Spinal cord (tissue), 10 donors: Measurements from ENCODE around the gene BPNT1. TPM values are rescaled to one million over a fixed set of nuclear protein-coding genes. Genes with fewer than 3 reads are reported as not detected.
A peak's percentile ranks its signal among the peaks of the same experiment; 100 is the strongest.

ENCODE experiments used
- DNase-seq, 6 donors: peaks; one replicate each; pipeline versions ENCODE4 v3.0.0 to v3.0.0-alpha.2; 2013 to 2015; ENCODE audit warnings: low spot score in 6 of 6, low read depth in 4 of 6
- H3K27ac ChIP-seq: one replicate; pipeline ENCODE4 v1.5.1; 2013; ENCODE audit warnings: low read depth, low read length, control low read depth
- H3K27me3 ChIP-seq: one replicate; pipeline ENCODE4 v1.6.1; 2013; ENCODE audit warnings: low read length; ENCODE audit not compliant: control insufficient read depth, insufficient read depth
- H3K36me3 ChIP-seq: one replicate; pipeline ENCODE4 v1.6.1; 2013; ENCODE audit warnings: low read length; ENCODE audit not compliant: control insufficient read depth, insufficient read depth
- H3K4me1 ChIP-seq: one replicate; pipeline ENCODE4 v1.6.1; 2013; ENCODE audit warnings: low read length; ENCODE audit not compliant: control insufficient read depth, insufficient read depth
- H3K4me3 ChIP-seq: one replicate; pipeline ENCODE4 v1.5.1; 2013; ENCODE audit warnings: low read depth, low read length, control low read depth
- H3K9me3 ChIP-seq: one replicate; pipeline ENCODE4 v1.6.1; 2013; ENCODE audit warnings: low read length; ENCODE audit not compliant: control insufficient read depth, insufficient read depth
- WGBS: methylation state at CpG from one replicate; pipeline ENCODE4 v1.1.5; 2013; ENCODE audit warnings: missing lambda C conversion rate; ENCODE audit not compliant: insufficient coverage; 5-methylcytosine and 5-hydroxymethylcytosine counted together
- polyA plus RNA-seq, 2 donors: library from polyadenylated mRNA; unstranded; fragments of 120-200 nt; gene quantifications; one replicate each; pipeline ENCODE4 v1.2.1, GENCODE V29; 2013; ENCODE audit not compliant: insufficient read length in 2 of 2
- small RNA-seq: library from RNA; depleted of rRNA; stranded (forward); fragments of <200 nt; gene quantifications from one replicate; pipeline ENCODE3, GENCODE V24; 2014; ENCODE audit warnings: low replicate concordance
- total RNA-seq, 2 donors: library from RNA; depleted of rRNA in 1 of 2; stranded (reverse); fragments of 120-200 nt in 1 of 2; fragments of >200 nt in 1 of 2; gene quantifications; one replicate each; pipeline versions ENCODE4 v1.2.3 to v1.2.4, GENCODE V29; 2013 to 2014
- donor health status: healthy.

BPNT1 gene
- total and polyA plus RNA-seq, 4 donors, result 22.6 to 36.3 (median 28.8) TPM

- peaks cover 25% of the 10 kb centered on the region for H3K36me3 ChIP-seq
- H3K4me1 ChIP-seq, result no peaks in the 10 kb centered on the region
- no peak overlapping the region for H3K4me3 ChIP-seq
- H3K27ac ChIP-seq, result no peak overlapping the region
- H3K27me3 ChIP-seq, result no peaks in the 10 kb centered on the region
- no peaks in the 10 kb centered on the region for H3K9me3 ChIP-seq
- DNase-seq, result no peak
These were observed 70.5 kb downstream of the BPNT1 start for GRCh38 chr1:220019071-220019470.

GRCh38 chr1:220013497-220013896 is 76.1 kb downstream of the BPNT1 start:
- Histone ChIP-seq H3K36me3 (peaks cover 27% of the 10 kb centered on the region), H3K4me1 (no peaks in the 10 kb centered on the region), H3K27ac (no peak overlapping the region), H3K27me3 (no peaks in the 10 kb centered on the region), H3K9me3 (no peaks in the 10 kb centered on the region), H3K4me3 (no peak overlapping the region)
- DNase-seq, result no peak
- no CpG with 5 or more reads among the region's 3 CpGs for WGBS

- peaks cover 27% of the 10 kb centered on the region for H3K36me3 ChIP-seq
These were observed 77.3 kb downstream of the BPNT1 start for GRCh38 chr1:220012259-220012658.

GRCh38 chr1:220011620-220012019 is 78.0 kb downstream of the BPNT1 start:
- Histone ChIP-seq H3K4me3 (no peak overlapping the region), H3K4me1 (no peaks in the 10 kb centered on the region), H3K36me3 (peaks cover 23% of the 10 kb centered on the region), H3K27ac (no peak overlapping the region), H3K9me3 (no peaks in the 10 kb centered on the region), H3K27me3 (no peaks in the 10 kb centered on the region)
- DNase-seq, result no peak

More at GRCh38 chr1:220012259-220012658, 77.3 kb downstream of the BPNT1 start:
- Histone ChIP-seq H3K9me3 (no peaks in the 10 kb centered on the region), H3K27ac (no peak overlapping the region), H3K4me3 (no peak overlapping the region), H3K4me1 (no peaks in the 10 kb centered on the region), H3K27me3 (no peaks in the 10 kb centered on the region)
- peak in 1 of 6 donors; percentile 3 for DNase-seq
- 56% methylated on average over 3 of the region's 3 CpGs for WGBS

Small RNAs within 50 kb of the gene (small RNA-seq; reads per million reads assigned to genes)
- gene MIR194-1 (0.43 reads per million, percentile 49 among the genes with 10 or more reads in this experiment), gene MIR215 (3.8 reads per million, percentile 94 among the genes with 10 or more reads in this experiment)

Other genes starting within 250 kb of the BPNT1 start
- 10 to 100 TPM; 19.6 to 27.1 TPM for gene SLC30A10, start 161.2 kb downstream of the BPNT1 start, total RNA-seq
- gene SLC30A10, start 161.2 kb downstream of the BPNT1 start, polyA plus RNA-seq, result 10 to 100 TPM; 15.9 to 17.4 TPM
- gene EPRS1, start 43.3 kb downstream of the BPNT1 start, total RNA-seq, result 100 to 1,000 TPM in 1 of 2 donors, 10 to 100 TPM in 1; 85.1 to 159 TPM
- 100 to 1,000 TPM in 1 of 2 donors, 10 to 100 TPM in 1; 98.2 to 118 TPM for gene EPRS1, start 43.3 kb downstream of the BPNT1 start, polyA plus RNA-seq
- gene IARS2, start 4.3 kb upstream of the BPNT1 start, total RNA-seq, result 10 to 100 TPM; 65.6 to 77.3 TPM
- gene IARS2, start 4.3 kb upstream of the BPNT1 start, polyA plus RNA-seq, result 10 to 100 TPM; 51.9 to 53.3 TPM
- 10 to 100 TPM; 34.2 to 45.3 TPM for gene RAB3GAP2, start 182.7 kb upstream of the BPNT1 start, total RNA-seq
- gene RAB3GAP2, start 182.7 kb upstream of the BPNT1 start, polyA plus RNA-seq, result 10 to 100 TPM; 23.2 to 24.5 TPM